Neural progenitor cell (in vitro differentiated cells): ENCODE measurements around the gene CAMKK2.

Source experiments
- CTCF ChIP-seq: fragments of 200-600 bp; sonication (generic); IDR thresholded peaks from 2 replicates; pipeline ENCODE4 v1.5.1; 2017; ENCODE audit warnings: antibody characterized with exemption, mild to moderate bottlenecking
- EZH2 ChIP-seq: fragments of 200-600 bp; sonication (generic); IDR thresholded peaks from 2 replicates; pipeline ENCODE4 v1.6.1; 2017; ENCODE audit warnings: antibody characterized with exemption, mild to moderate bottlenecking, moderate library complexity

DNA sequence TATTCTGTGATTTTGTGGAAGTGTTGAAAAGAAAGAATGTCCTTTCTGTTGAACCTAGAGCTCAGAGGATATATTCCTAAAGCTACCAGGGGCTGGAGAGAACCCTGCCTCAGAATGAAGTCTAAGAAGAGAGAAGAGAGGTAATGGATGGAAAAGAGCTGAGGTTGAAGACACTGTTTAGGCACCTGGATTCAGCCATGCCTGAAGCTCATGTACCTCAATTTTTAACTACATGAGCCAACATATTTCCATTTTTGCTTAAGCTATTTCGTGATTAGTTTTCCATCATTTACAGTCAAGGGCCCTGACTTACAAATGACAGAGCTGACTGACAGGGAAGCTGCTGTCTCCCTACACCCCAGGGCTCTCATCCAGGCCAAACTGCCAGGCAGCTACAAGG lies 10.7 kb downstream of the CAMKK2 start:
- TF ChIP-seq CTCF, result no peak
- no peak for TF ChIP-seq EZH2
